Measurements from ENCODE around the gene STK39.
A peak's percentile ranks its signal among the peaks of the same experiment; 100 is the strongest.
"Not testable (repeated sequence)": the region's sequence is repeated elsewhere in the genome, so short reads cannot be mapped to it uniquely, and the experiment has no call there.

The STK39 gene

GRCh38 chr2:168086851-168087250 lies 160.5 kb downstream of the STK39 start:
- no peak for DNase-seq (ENCODE audit: low spot score)

GRCh38 chr2:168085801-168086361 lies 161.5 kb downstream of the STK39 start:
- DNase-seq (ENCODE audit: low spot score) = no peak

GRCh38 chr2:168084288-168084687 lies 163.1 kb downstream of the STK39 start:
- no peak for DNase-seq (ENCODE audit: low spot score)

- DNase-seq (ENCODE audit: low spot score) = not testable (repeated sequence)
Measured at GRCh38 chr2:168081452-168081851, 165.9 kb downstream of the STK39 start.

GRCh38 chr2:168079236-168079635 lies 168.2 kb downstream of the STK39 start:
- no peak for DNase-seq (ENCODE audit: low spot score)

GRCh38 chr2:168076731-168077130 lies 170.7 kb downstream of the STK39 start:
- no peak for DNase-seq (ENCODE audit: low spot score)

GRCh38 chr2:168075446-168075845 lies 171.9 kb downstream of the STK39 start:
- DNase-seq (ENCODE audit: low spot score) = no peak

GRCh38 chr2:168072626-168073303 lies 174.6 kb downstream of the STK39 start:
- DNase-seq (ENCODE audit: low spot score) = no peak

- no peak for DNase-seq (ENCODE audit: low spot score)
Measured at GRCh38 chr2:168064011-168064998, 183.1 kb downstream of the STK39 start.

- no peak for DNase-seq (ENCODE audit: low spot score)
Measured at GRCh38 chr2:168062936-168063335, 184.5 kb downstream of the STK39 start.

GRCh38 chr2:168062054-168062453 lies 185.3 kb downstream of the STK39 start:
- no peak for DNase-seq (ENCODE audit: low spot score)

- peak; percentile 66 for DNase-seq (ENCODE audit: low spot score)
Measured at GRCh38 chr2:168060986-168061750, 186.2 kb downstream of the STK39 start.

GRCh38 chr2:168059758-168060157 lies 187.6 kb downstream of the STK39 start:
- no peak for DNase-seq (ENCODE audit: low spot score)

GRCh38 chr2:168058675-168059074 lies 188.7 kb downstream of the STK39 start:
- no peak for DNase-seq (ENCODE audit: low spot score)

- DNase-seq (ENCODE audit: low spot score) = no peak
Measured at GRCh38 chr2:168056242-168056787, 191.1 kb downstream of the STK39 start.

- DNase-seq (ENCODE audit: low spot score) = no peak
Measured at GRCh38 chr2:168054657-168055056, 192.7 kb downstream of the STK39 start.

- DNase-seq (ENCODE audit: low spot score) = no peak
Measured at GRCh38 chr2:168053676-168054075, 193.7 kb downstream of the STK39 start.

GRCh38 chr2:168052773-168053172 lies 194.6 kb downstream of the STK39 start:
- DNase-seq (ENCODE audit: low spot score) = no peak

- no peak for DNase-seq (ENCODE audit: low spot score)
Measured at GRCh38 chr2:168050377-168050776, 197.0 kb downstream of the STK39 start.

GRCh38 chr2:168049609-168050008 lies 197.8 kb downstream of the STK39 start:
- no peak for DNase-seq (ENCODE audit: low spot score)

- DNase-seq (ENCODE audit: low spot score) = no peak
Measured at GRCh38 chr2:168047091-168047690, 200.2 kb downstream of the STK39 start.

Data from AG20443 (cell line).